GM10248 (cell line): Measurements from ENCODE around the gene PRKG1.
"Not testable (repeated sequence)": the region's sequence is repeated elsewhere in the genome, so short reads cannot be mapped to it uniquely, and the experiment has no call there.

Experiments
- CTCF ChIA-PET: fragments of 300-600 bp; sonication (Branson Sonifier 250); formaldehyde crosslinking; extraction: SDS; loops from one replicate; lab custom pipeline; 2021; ENCODE audit warnings: antibody characterized with exemption; lab: Yijun Ruan, JAX
- POLR2A ChIA-PET: fragments of 350-650 bp; sonication (Branson Sonifier 250); formaldehyde crosslinking; extraction: SDS; loops from one replicate; lab custom pipeline; 2020; ENCODE audit warnings: antibody characterized with exemption; lab: Yijun Ruan, JAX
- DNase-seq: peaks from one replicate; pipeline ENCODE4 v3.0.0; 2012; ENCODE audit errors: extremely low spot score
- TF ChIP-seq, protein P1 (sequence below): IDR thresholded peaks from 2 replicates; pipeline ENCODE4 v1.5.1; 2012; ENCODE audit warnings: mild to moderate bottlenecking, low read depth; ENCODE audit errors: extremely low read depth, missing control alignments, control extremely low read depth

Gene PRKG1

DNA sequence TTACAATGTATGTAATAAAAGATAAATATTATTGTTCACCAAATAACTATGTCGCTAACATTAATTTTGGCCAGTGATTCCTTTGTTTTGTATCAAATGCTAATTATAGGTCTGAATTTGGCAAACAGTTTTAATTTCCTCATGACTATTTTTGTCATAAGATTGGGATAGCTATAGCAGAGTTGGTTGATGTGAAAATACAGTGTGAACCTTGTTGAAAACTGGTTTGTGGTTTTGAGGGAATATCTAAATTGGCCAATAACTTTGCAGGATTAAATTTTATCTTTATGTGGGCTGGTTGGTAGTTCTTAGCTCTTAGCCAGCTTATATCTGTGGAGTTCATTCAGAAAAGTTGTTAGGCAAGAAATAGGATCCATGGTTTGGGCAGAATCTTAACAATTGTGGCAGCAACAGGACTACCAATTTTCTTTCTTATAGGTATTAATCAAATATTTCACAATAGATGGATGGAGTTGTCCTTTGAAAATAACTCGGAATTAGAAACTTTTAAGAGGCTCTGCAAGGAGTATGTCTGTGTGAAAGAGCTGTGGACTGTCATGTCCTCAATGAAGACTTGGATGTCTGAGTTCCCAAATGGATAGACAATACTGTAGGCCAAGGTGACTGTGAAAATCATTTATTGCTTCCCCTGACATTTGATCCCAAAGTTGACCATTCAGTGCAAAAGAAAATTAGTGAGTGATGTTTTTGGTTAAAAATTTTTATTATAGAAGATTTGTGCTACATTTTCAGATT, 73.5 kb downstream of the PRKG1 start:
- TF ChIP-seq, protein P1, sequence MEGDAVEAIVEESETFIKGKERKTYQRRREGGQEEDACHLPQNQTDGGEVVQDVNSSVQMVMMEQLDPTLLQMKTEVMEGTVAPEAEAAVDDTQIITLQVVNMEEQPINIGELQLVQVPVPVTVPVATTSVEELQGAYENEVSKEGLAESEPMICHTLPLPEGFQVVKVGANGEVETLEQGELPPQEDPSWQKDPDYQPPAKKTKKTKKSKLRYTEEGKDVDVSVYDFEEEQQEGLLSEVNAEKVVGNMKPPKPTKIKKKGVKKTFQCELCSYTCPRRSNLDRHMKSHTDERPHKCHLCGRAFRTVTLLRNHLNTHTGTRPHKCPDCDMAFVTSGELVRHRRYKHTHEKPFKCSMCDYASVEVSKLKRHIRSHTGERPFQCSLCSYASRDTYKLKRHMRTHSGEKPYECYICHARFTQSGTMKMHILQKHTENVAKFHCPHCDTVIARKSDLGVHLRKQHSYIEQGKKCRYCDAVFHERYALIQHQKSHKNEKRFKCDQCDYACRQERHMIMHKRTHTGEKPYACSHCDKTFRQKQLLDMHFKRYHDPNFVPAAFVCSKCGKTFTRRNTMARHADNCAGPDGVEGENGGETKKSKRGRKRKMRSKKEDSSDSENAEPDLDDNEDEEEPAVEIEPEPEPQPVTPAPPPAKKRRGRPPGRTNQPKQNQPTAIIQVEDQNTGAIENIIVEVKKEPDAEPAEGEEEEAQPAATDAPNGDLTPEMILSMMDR: no peak
- CTCF ChIA-PET: interaction anchor here (1.5 kb wide), 1 partner anchor 8 kb away, joined by 5 read pairs; no protein-coding TSS in a partner anchor
- POLR2A ChIA-PET: no interaction called here
- DNase-seq: no peak

DNA sequence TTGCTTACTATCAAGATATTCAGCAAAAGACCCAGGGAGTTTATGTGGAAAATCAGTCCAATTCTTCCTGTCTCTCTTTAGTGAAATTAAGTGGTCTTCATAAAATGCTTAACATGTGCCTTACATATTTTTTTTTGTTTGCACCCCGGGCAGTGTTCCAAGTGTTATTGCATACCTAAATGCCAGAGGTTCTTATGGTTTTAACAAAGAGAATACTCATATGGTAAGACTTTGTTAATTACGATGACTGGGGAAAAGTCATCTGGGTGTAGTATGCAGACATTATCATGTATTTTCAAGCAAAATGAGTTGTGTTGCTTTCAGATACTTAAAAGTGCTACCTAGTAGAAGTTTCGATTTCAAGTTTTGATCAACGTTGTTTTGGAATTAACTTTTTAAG, 82.6 kb downstream of the PRKG1 start:
- POLR2A ChIA-PET: no interaction called here
- CTCF ChIA-PET: interaction anchor here (1.0 kb wide), 1 partner anchor 14 kb away, joined by 3 read pairs; no protein-coding TSS in a partner anchor
- TF ChIP-seq, protein P1: no peak
- DNase-seq: no peak

DNA sequence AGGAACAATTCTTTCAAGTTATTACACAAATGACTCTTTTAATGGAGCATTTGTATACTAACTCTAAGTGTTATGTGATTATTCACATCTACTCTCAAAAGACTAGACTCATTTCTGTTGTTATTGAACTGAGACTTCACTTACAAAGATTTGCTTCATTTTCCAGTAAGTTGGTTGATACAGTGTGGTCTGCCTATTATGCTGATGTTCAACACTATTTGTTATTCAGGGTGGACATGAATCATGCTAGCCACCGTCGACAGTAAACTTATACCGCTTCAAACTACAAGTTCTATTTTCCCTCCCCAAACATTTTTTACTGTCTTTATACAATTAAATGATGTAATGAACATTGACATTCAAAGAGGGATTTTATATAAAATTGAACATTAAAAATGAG, 84.5 kb downstream of the PRKG1 start:
- DNase-seq: no peak
- POLR2A ChIA-PET: no interaction called here
- CTCF ChIA-PET: no interaction called here
- TF ChIP-seq, protein P1: no peak

DNA sequence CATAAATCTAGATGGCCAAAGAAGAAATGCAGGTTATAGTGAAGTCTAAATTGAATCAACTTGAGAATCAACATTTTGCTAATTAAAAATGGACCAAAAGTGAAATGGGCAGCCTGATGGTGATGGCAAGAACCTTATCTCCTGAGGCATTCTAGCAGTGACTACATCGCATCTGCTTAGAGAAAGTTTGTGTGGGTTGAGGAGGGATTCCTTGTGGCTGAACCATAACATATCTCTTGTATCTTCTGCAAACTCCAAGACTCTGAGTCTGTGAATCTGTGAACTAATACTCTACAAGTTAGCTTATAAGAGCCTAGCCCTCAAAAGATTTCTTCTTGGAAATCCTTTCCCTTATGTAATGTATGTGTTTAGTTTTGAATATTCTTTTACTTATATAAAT, 85.6 kb downstream of the PRKG1 start:
- POLR2A ChIA-PET: no interaction called here
- no peak for DNase-seq
- CTCF ChIA-PET: no interaction called here
- TF ChIP-seq, protein P1: no peak

DNA sequence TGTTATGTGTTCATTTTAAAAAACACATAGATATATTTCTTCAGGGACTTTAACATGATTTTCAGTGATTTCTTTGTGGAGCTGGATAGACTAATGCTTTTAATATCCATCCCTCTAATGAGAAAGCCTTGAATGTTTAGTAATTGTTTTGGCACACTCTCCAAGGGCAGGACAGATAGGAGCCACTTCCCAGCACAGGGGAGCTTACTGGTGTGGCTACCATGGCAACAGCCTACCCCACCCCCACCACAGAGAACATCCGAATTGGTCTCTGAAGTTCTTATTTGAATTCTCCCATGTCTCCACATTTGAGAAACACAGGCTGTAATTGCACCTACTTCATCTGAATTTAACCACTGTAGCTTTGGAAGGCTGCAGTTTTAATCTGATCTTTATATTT, 87.7 kb downstream of the PRKG1 start:
- ChIA-PET CTCF (interaction anchor here (1.1 kb wide), 1 partner anchor 22 kb away, joined by 3 read pairs; no protein-coding TSS in a partner anchor), POLR2A (no interaction called here)
- DNase-seq: no peak

DNA sequence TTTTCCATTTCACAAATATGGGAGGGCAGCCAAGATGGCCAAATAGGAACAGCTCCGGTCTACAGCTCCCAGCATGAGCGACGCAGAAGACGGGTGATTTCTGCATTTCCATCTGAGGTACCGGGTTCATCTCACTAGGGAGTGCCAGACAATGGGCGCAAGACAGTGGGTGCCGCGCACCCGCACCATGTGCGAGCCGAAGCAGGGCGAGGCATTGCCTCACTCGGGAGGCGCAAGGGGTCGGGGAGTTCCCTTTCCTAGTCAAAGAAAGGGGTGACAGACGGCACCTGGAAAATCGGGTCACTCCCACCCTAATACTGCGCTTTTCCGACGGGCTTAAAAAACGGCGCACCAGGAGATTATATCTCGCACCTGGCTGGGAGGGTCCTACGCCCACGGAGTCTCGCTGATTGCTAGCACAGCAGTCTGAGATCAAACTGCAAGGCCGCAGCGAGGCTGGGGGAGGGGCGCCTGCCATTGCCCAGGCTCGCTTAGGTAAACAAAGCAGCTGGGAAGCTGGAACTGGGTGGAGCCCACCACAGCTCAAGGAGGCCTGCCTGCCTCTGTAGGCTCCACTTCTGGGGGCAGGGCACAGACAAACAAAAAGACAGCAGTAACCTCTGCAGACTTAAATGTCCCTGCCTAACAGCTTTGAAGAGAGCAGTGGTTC, 89.2 kb downstream of the PRKG1 start:
- DNase-seq, POLR2A ChIA-PET: not testable (repeated sequence)
- CTCF ChIA-PET: interaction anchor here (1.0 kb wide), 1 partner anchor 9 kb away, joined by 3 read pairs; no protein-coding TSS in a partner anchor

More for the DNA sequence above, 87.7 kb downstream of the PRKG1 start:
- TF ChIP-seq, protein P1: no peak
